GM13977 (cell line): ENCODE results near the gene MAT2B.

Experiments used
- DNase-seq: peaks from one replicate; pipeline ENCODE4 v3.0.0; 2012; ENCODE audit warnings: low spot score
- in situ Hi-C: fragments of 300-500 bp; cut with MboI; formaldehyde crosslinking; loops from one replicate; pipeline ENCODE4 v1.12.0; 2022; ENCODE audit warnings: low sequenced_read_pairs, low pct_unique_long_range_greater_than_20kb, mixed read lengths, inconsistent platforms; ENCODE audit not compliant: unreplicated experiment
- TF ChIP-seq, protein P1 (sequence below): IDR thresholded peaks from 2 replicates; pipeline ENCODE4 v1.5.1; 2012; ENCODE audit warnings: mild to moderate bottlenecking, control low read depth; ENCODE audit not compliant: insufficient read depth; ENCODE audit errors: extremely low read depth, missing control alignments

MAT2B gene

DNA sequence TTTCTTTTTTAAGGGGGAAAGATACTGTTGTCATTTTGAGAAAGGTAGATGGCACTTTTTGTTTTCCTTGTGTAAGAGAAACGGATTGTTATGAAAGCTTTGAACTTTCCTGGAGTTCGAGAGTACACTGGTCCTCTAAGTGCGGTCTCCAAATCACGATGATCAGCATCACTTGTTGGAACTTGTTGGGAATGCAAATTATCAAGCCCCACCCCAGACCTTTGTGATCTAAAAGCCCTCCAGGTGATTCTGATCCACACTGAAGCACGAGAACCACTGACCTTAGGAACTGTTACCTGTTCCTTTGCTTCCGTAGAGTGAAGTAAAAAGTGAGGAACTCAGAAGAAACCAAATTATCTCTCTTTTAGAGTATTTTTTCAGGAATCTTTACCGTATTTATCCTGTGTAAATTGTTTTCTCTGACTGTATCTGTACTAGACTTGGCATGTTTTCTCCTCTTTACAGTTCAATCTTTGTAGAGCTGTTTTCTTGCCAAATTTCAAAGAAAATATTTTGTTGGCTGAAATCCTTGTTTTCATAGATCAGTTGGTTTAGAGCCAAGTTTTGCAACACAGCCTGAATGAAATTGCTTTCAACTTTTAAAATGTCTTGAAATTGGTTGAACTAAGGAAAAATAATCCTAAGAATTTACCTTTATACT lies 4.0 kb downstream of the MAT2B start:
- no peak for DNase-seq
- in situ Hi-C loops = no loop called here
- TF ChIP-seq, protein P1, sequence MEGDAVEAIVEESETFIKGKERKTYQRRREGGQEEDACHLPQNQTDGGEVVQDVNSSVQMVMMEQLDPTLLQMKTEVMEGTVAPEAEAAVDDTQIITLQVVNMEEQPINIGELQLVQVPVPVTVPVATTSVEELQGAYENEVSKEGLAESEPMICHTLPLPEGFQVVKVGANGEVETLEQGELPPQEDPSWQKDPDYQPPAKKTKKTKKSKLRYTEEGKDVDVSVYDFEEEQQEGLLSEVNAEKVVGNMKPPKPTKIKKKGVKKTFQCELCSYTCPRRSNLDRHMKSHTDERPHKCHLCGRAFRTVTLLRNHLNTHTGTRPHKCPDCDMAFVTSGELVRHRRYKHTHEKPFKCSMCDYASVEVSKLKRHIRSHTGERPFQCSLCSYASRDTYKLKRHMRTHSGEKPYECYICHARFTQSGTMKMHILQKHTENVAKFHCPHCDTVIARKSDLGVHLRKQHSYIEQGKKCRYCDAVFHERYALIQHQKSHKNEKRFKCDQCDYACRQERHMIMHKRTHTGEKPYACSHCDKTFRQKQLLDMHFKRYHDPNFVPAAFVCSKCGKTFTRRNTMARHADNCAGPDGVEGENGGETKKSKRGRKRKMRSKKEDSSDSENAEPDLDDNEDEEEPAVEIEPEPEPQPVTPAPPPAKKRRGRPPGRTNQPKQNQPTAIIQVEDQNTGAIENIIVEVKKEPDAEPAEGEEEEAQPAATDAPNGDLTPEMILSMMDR = no peak

DNA sequence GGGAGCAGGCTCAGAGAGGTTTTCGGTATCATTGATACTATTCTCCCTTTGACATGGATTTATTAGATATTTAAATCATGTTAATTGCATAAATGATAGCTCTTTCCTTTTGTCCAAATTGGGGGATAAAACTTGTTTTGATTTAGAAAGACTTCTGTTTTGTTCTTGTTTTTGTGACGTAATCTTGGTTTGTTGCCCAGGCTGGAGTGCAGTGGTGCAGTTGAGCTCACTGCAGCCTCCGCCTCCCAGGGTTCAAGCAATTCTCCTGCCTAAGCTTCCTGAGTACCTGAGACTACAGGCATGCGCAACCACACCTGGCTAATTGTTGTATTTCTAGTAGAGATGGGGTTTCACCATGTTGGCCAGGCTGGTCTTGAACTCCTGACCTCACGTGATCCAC lies 7.1 kb downstream of the MAT2B start:
- in situ Hi-C loops = no loop called here
- no peak for DNase-seq
- TF ChIP-seq, protein P1 = no peak

DNA sequence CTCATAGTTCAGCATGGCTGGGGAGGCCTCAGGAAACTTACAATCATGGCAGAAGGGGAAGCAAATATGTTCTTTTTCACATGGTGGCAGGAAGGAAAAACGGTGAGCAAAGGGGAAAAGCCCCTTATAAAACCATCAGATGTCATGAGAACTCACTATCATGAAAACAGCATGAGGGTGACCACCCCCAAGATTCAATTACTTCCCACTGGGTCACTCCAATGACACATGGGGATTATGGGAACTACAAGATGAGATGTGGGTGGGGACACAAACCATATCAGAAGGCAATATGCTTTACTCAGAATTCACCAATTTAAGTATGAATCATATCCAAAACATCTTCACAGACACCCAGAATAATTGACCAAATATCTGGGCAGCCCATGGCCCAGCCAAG lies 19.7 kb downstream of the MAT2B start:
- no peak for DNase-seq
- TF ChIP-seq, protein P1 = no peak
- in situ Hi-C loops = no loop called here

GRCh38 chr5:163529698-163530097 lies 24.3 kb downstream of the MAT2B start:
- TF ChIP-seq, protein P1 = no peak
- DNase-seq = no peak
- in situ Hi-C loops = no loop called here

GRCh38 chr5:163531272-163531671 lies 25.9 kb downstream of the MAT2B start:
- no peak for DNase-seq
- in situ Hi-C loops = no loop called here
- TF ChIP-seq, protein P1 = no peak

DNA sequence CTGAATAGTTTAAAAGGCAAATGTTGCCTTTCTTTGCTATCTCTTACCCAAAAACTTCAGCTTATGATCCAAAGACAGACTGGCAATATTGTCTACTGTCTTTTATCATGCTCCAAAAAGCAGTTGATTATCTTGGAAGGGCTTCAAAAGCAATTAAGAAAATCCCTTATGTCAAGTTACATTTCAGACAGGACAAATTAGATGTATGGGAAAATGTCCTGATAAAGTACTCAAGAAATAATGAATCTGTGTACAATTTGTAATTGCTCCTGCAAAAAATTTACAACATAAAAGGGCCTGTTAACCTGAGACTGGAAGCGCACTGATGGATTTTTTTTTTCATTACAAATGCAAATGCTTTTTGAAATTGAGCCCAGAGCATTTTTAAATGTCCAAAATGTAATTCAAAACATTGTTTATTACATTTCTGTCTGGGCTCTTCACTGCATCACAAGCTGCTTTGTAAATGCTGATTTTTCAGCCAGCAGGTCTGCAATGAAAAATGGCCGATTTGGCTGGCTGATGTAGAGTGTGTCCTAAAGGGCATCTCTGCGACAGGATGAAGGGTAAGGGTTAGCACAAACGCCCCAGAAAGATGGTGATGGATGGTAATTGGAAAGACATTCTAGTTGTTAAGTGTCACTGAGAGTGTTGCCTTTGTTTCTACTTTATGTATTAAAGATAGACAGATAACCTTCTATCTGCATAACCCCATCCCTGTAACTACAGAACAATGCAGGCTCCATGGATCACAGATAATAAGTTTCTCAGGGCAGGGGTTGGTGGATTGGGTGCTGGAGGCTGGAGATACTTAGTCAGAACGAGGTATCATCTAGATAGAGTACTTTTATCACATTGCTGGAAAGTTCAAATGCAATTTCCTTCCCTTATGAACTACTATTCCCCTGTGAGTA lies 27.0 kb downstream of the MAT2B start:
- in situ Hi-C loops = no loop called here
- TF ChIP-seq, protein P1 = no peak
- no peak for DNase-seq
